ENCODE results near the gene METAP1.
"Not testable (repeated sequence)": the region's sequence is repeated elsewhere in the genome, so short reads cannot be mapped to it uniquely, and the experiment has no call there.

The METAP1 gene

DNA sequence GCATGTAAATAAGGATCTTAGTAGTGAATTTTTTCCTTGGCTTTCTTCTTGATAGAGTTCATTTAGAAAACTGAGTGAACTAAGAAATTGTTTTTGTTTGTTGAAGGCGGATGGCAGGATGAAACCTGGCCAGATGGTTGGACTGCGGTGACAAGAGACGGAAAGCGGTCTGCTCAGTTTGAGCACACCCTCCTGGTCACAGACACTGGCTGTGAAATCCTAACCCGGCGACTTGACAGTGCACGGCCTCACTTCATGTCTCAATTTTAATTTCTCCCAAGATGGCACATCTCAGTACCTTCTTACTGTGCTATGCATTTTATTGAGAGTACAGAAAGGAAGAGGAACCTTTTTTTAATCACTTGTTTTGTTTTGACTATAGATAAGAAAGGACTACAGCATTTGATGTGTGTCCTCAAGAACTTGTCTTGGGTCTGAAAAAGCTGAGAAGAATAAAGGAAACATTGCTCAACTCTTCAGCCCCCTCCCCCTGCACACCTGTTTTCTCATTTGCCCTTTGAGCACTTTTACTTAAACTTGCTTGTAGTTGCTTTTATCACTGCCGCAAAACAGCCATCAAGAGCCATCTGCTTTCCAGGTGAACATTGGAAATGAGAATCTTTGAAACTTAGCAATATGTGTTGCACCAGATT lies 65.7 kb downstream of the METAP1 start:
- DNase-seq, result no peak

DNA sequence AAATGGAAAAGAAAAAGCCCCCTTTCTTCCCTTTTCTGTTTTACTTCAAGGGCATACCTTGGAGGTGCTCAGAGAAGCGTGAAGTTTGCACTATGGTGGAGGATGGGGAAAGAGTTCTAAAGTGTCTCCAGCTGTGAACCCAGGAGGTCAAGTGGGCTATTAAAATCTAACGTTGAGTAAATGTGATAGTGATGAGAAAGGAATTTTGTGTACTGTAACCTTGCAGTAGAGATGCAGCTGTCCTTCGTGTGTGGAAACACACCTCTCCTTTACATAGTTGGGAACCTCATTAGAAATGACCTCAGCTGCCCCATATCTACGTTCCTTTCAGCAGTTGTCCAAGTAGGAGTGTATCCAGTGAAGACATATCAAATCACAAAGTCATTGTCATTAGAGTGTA lies 66.6 kb downstream of the METAP1 start:
- peak; percentile 12 for DNase-seq

DNA sequence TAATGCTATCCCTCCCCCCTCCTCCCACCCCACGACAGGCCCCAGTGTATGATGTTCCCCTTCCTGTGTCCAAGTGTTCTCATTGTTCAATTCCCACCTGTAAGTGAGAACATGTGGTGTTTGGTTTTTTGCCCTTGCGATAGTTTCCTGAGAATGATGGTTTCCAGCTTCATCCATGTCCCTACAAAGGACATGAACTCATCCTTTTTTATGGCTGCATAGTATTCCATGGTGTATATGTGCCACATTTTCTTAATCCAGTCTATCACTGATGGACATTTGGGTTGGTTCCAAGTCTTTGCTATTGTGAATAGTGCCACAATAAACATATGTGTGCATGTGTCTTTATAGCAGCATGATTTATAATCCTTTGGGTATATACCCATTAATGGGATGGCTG lies 70.0 kb downstream of the METAP1 start:
- not testable (repeated sequence) for DNase-seq

DNA sequence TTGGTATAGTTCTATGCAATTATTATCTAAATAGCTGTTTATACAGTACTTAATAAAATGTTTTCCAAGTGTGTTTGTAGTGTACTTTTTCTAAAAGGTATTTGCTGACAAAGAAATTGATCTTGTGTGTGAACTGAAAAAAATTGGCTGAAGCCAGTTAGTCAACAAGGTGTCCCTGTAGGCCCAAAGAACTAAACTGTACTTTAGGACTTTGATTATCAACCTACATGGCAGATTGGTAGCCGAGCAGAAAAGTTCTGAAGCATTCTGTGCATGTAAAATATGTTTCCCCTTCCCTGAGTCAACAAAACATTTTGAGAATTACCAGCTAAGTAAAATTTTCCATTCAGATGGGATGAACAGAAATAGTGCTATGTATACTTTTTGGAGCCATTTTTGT lies 72.1 kb downstream of the METAP1 start:
- DNase-seq, result no peak

DNA sequence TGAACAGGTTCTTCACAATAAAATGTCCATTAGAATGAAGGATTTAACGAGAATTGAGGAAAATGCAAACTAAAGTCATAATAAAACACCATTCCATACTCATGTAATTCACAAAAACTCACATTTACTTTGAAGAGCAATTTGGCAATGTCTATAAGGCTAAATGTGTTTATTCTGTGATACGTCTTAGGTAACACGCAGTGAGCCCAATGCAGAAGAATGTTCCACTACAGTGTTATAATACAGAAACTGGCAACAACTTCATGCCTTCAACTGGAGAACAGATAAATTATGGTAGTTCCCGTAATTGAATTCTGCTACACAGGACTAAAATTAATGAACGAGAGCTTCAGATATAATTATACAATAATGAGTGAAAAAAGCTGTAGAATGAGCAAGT lies 75.6 kb downstream of the METAP1 start:
- no peak for DNase-seq

DNA sequence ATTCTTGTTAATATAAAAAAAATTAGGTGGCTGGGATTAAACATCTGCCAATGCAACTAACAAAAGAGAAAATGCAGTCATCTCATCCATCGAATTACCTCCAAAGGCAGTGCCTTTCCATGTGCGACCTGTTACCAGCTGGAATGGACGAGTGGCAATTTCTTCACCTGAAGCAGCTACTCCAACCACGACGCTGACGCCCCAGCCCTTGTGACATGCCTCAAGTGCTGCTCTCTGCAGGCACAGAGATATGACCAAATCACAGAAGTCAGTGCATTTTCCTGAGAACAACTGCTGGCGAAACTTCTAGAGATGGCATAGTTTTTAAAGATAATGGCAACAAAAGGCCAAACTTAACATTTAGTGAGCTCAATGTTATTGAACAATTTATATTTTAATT lies 79.3 kb downstream of the METAP1 start:
- DNase-seq, result no peak

DNA sequence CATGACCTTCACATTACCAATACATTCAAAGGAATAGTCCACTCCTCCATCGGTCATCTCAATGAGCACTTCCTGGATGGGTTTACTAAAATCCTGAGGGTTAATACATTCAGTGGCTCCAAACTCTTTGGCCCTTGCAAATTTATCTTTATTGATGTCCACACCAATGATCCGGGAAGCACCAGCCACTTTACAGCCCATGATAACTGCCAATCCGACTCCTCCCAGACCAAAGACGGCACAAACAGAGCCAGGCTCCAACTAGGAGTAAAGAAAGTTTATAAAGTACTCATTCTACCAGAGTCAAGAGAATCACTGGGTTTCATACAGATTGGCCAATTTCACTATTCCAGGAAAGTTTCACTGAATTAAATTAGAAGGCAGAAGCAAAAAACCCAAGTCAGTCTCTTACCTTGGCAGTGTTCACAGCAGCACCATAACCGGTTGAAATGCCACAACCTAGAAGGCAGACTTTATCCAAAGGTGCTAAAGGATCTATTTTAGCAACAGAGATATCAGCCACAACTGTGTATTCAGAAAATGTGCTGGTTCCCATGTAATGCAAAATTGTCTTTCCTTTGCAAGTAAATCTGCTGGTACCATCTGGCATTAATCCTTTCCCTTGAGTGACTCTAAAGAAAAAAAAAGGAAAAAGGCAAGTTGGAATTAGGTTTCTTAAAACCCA lies 80.9 kb downstream of the METAP1 start:
- DNase-seq, result no peak

DNA sequence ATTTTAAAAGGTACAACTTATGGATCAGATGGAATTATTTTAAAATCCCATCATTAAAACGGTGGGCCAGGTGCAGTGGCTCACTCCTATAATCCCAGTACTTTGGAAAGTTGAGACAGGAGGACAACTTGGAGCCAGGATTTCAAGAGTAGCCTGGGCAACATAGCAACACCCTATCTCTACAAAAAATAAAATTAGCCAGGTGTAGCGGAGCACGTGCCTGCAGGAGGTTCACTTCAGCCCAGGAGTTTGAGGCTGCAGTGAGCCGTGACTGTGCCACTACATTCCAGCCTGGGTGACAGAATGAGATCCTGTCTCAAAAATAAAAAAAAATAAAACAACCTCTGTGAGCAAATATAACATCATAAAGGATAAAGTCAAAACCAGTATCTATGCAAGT lies 81.7 kb downstream of the METAP1 start:
- DNase-seq, result no peak

DNA sequence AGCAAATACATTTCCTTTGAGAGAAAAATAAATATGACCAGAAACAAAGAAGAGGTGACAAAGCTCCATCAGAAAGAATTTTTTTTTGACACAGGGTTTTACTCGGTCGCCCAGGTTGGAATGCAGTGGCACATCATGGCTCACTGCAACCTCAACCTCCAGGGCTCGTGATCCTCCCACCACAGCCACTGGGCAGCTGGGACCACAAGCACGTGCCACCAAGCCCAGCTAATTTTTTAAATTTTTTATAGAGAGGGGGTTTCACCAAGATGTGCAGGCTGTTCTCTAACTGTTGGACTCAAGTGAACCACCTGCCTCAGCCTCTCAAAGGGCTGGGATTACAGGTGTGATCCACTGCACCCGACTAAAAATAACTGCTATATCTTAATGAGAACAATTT lies 82.8 kb downstream of the METAP1 start:
- DNase-seq, result no peak

DNA sequence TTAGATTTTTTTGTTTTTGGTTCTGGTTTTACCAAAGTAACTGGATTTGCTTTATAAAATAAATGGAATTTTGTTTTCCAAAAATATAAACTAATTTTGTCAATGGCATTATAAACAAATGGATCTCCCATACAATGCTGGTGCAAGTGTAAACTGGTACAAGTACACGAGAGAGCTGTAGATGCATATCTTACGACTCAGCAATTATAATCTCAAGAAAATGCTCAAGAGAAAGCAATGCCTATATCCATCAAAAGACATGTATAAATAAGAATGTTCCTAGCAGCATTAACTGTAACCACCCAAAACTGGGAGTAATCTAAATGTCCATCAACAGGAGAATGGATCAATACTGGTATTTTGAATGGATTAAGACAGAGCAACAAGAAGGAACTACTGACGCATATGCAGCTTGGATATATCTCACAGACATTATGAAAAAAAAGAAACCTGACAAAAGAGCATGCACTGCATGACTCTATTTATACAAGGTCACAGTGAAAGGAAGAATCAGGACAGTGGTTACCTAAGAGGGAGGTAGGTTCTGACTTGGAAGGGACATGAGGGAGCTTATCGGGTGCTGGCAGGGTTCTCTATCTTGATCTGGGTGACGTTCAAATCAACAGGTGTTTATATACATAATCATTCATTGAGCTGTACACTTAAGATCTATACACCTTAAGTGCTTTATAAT lies 83.6 kb downstream of the METAP1 start:
- no peak for DNase-seq

DNA sequence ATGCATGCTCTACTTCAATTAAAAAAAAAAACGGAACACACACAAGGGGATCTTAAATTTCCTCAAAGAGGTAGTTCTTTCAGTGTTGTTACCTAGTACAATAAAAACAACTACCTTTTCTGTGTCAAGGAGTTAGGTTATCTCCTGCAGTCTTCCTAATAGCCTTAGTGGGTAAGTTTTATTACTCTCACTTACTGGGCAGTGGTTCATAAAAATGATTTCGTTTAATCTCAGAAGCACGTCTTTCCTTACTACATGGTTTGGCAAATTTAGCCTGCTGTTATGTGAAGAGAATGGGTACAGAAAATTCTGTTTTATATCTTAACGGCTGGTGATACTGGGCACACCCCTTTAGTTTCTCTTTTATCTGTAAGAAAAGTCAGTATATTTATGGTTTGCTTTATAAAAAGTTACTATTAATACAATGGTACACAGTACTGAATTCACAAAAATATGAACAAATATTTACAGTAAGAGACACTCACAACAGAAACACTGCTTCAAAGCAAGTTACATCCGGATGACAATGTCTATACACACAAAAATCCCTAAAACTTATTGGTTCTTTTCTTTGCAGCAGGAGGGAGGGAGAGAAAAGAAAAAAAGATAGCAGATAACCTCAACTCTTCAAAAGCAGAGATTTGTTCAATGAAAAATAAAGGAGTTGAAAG lies 84.2 kb downstream of the METAP1 start:
- no peak for DNase-seq

DNA sequence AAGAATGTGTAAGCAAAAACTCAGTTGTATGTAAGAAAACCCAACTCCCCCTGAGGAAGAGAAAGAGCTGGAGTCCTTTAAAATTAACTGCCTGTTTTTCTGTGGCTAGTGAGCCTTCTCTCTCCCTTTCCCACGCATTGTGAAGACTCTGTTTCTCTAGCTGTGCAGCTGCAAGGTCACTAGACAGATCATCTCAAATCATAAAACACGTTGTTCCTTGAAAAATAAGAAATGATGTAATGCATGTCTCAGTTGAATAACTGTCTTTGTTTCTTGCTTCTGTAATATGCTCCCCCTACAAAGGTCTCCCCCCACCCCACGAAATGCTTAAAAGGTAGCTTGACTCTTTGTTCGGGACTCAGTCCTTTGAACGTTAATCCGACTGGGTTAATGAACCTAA lies 85.3 kb downstream of the METAP1 start:
- not testable (repeated sequence) for DNase-seq

DNA sequence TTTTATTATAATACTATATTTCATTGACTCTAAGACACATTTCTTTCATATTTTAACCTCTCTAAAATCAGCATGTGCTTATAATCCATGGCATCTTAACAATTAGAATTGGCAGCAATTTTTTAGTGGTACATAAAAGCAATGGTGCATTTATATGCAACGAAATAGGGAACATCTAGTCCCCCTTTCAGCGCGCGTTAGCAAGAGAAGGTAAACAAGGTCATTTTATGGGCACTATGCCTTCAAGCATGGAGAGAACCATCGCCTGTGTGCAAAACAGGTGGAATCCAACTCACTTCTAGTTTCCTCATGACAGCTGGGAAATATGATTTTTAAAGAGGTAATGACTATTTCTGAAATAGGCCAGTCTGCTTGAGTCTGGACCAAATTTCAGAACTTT lies 86.7 kb downstream of the METAP1 start:
- DNase-seq, result no peak

DNA sequence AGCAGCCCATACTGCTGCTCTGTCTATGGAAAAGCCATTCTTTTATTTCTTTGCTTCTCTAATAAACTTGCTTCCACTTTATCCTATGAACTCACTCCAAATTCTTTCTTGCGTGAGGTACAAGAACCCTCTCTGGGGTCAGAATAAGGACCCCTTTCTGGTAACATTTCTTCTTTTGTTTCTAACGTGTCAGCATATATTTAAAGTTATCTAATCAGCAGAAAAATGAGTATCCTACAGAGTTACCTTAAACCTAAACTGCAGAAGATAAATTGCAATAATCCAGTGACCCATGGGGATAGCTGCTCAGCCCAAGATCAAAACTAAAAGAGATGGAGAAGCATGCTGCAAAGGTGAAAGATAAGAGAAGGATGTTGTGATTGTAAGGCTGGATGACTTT lies 89.1 kb downstream of the METAP1 start:
- no peak for DNase-seq

DNA sequence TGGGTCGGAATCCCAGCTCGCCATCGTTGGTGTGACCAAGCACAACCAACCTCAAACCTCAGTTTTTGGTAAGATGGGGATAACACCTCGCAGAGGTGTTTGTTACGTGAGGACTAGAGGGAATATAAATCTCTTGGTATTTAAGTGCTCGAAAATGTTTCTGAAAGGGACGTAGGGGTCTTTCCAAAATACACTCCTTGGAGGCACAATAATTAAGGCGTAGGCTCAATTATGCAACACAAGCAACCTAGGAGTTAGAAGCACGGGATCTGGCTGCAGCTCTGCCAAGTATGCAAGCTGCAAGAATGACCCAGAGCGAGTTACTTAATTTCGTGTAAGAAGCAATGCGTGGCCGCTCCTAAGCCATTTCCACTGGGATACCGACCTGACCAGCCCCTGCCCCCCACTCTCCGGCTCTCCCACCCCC lies 92.5 kb downstream of the METAP1 start:
- no peak for DNase-seq

DNA sequence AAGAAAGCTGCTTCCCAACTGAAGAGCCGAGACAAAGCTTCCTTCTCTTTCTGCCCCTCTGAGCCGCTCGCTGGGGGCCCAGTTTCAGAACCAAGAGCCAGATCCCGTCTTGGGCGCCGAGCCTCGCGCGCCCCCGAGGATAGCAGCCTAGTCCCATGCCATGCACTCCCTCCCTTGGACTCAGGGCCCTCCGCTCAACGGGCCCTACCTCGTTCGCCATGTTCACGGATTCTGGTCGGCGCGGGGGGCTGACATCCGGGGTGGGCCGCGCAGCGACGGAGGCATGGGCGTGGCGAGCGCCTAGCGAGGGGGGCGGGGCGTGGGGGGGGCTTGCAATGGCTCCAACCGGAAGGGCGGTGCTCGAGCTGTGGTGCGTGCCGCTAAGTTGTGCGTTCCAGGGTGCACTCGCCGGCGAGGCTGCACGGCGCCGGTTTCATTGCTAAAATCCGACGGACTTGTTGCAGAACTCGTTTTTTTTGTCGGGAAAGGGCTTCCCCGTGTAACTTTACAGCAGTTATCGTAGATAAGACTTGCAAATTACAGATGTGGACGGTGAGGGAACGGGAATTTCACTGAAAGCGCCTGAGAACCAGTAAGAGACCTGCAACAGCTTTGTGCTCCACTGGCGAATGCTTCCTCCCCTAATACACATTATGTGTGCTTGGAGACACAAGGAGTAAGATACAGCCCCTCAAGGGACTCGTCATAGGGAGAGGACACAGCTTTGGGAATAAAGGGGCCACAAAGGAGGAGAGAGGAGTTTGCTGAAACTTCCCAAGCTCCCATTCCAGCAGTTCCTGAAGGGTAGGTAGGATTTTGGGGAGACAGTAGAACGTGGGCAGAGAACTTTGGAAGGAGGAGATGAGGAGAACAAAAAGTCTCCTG lies 93.2 kb downstream of the METAP1 start, which contains the start of gene ADH5:
TSS of gene ADH5 (minus strand) at position 308 of the 885 bp plus-strand sequence. CDS start at position 220, 88 bp downstream.
- DNase-seq, result peak; percentile 23

DNA sequence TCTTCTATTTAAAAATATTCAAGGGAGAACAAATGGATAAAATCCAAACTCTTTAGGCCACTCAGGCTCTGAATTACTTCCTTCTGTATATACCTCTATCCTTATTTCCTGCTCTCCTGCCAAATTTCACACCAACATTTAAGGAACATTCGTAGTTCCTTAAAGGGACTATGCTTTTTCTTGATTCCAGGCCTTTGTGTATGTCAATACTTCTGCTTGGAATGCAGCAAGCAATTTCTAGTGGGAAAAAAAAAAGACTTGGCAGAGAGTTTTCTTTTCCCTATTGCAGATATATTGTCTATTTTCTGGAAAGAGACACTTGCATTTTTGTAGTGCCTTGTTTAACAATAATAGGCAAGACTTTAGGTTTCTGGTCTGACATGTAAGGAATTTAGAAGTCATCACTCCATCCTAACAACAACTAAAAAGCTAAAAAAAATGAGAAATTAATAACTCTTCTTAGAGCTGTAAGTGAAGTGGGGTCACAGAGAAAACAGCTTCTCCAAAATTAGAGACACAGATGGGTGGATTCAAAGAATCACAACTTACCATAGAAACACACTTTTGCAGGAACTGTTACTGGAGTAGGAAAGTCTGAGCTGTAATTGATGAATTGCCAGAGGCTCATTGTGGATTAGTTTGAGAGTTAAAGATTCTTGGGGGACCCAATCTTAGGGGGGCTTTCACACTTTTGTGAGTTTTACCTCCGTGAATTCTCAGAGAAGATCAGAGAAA lies 95.1 kb downstream of the METAP1 start:
- no peak for DNase-seq

DNA sequence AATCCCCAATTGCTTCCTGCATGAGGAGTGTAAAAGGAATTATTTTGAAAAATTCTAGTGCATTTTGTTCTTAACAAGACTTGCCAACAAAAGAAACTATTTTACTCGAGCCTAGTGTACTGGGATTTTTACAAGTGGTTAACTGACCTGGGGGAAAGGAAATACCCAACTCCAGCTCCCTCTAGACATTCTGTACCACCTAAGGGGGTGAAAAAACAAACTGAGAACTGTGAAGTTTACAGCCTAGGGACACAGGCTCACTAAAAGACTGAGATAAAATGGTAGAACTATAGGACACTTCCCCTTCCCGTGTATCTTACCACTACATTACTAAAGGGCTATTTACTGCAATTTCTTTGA lies 95.7 kb downstream of the METAP1 start:
- no peak for DNase-seq

DNA sequence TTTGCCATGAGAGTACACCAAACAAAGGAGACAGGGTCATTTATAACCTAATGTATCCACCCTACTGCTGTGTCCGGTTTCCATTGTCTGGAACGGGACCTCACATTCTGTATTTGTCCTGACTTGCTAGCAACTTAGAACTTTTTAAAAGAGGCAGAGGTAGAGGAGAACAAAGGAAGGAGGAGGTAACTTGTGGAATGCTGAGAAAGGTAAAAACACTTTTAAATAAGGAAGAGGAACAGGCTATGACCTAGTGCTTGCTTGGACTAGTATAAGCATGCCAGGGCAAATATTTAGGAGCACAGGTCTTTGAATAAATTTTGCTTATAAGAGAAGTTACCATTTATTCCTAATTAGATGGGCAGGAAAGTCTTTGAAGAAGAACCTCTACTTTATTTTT lies 96.3 kb downstream of the METAP1 start:
- DNase-seq, result not testable (repeated sequence)

DNA sequence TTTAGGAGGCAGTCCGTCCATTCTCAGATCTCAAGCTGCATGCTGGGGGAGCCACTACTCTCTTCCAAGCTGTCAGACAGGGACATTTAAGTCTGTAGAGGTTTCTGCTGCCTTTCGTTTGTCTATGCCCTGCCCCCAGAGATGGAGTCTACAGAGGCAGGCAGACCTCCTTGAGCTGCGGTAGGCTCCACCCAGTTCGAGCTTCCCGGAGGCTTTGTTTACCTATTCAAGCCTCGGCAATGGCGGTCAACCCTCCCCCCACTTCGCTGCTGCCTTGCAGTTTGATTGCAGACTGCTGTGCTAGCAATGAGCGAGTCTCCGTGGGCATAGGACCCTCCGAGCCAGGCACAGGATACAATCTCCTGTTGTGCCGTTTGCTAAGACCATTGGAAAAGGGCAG lies 103.8 kb downstream of the METAP1 start:
- DNase-seq, result no peak

DNA sequence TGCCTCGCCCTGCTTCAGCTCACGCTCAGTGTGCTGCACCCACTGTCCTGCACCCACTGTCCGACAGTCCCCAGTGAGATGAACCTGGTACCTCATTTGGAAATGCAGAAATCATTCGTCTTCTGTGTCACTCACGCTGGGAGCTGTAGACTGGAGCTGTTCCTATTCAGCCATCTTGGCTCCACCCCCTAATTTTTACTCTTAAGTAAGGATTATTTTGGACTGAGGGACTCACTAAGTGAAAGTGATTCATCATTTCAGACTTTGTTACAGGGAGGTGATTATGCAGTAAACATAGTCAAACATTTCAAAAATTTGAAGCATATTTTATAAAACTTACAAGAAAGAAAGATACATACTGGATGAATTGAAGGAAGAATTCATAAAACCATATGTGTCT lies 104.3 kb downstream of the METAP1 start:
- DNase-seq, result not testable (repeated sequence)

DNA sequence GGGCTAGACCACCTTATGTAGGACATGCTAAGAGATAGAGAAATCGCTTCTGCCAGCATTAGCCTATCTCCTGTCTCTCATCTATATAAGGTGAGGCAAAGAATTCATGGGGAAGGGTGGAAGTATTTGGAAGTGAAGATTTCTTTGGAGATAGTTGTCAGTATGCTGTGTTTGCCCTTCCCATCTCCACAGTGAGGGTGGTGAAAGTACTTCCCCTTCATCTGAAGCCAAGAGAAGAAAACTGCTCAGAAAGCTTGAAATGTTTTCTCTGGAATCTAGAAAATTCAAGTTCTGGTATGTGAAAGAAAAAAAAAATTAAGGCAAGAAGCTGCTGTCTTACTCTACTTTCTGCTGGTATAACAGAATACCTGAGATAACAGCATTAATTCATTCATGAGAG lies 105.4 kb downstream of the METAP1 start:
- DNase-seq, result no peak
